B cell (primary cell): ENCODE measurements around the gene ZPLD1.

Experiments used
- EZH2 ChIP-seq: IDR thresholded peaks from 2 replicates; pipeline ENCODE4 v1.6.1; 2012; ENCODE audit warnings: borderline replicate concordance, low read depth, mild to moderate bottlenecking, moderate library complexity, low read length; ENCODE audit not compliant: insufficient read depth, poor library complexity, severe bottlenecking
- TF ChIP-seq, protein P1 (sequence below): fragments of 200-600 bp; IDR thresholded peaks from one replicate; pipeline ENCODE4 v1.8.0; 2022; ENCODE audit warnings: antibody characterized with exemption, mild to moderate bottlenecking

DNA sequence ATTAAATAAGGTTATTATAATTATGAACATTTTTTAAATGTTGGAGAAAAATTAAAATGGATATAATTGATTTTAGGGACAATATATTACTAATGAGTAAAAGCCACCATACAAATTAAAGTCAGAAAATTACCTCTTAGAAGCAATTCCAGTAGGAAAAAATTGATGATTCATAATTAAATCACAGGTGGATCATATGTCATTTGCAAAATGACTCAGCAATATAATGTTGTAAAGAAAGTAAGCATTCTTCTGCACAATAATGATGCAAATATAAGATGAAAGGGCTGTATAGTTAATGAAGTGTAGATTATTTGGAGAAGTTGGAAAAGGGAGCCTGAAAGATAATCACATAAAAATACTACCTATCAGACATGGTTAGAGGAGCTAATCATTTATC is 25.8 kb downstream of the ZPLD1 start:
- no peak for TF ChIP-seq EZH2
- TF ChIP-seq, protein P1, sequence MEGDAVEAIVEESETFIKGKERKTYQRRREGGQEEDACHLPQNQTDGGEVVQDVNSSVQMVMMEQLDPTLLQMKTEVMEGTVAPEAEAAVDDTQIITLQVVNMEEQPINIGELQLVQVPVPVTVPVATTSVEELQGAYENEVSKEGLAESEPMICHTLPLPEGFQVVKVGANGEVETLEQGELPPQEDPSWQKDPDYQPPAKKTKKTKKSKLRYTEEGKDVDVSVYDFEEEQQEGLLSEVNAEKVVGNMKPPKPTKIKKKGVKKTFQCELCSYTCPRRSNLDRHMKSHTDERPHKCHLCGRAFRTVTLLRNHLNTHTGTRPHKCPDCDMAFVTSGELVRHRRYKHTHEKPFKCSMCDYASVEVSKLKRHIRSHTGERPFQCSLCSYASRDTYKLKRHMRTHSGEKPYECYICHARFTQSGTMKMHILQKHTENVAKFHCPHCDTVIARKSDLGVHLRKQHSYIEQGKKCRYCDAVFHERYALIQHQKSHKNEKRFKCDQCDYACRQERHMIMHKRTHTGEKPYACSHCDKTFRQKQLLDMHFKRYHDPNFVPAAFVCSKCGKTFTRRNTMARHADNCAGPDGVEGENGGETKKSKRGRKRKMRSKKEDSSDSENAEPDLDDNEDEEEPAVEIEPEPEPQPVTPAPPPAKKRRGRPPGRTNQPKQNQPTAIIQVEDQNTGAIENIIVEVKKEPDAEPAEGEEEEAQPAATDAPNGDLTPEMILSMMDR: no peak
